HFFc6 (cell line): Measurements from ENCODE around the gene NDUFS2. TPM values are rescaled to one million over a fixed set of nuclear protein-coding genes. Genes with fewer than 3 reads are reported as not detected.

Experiments
- DNase-seq: peaks from one replicate; pipeline ENCODE4 v3.0.0-alpha.2; 2018
- H3K27ac Mint-ChIP-seq: 2 replicates; pipeline ENCODE4 v1.8.0; 2020; ENCODE audit warnings: mild to moderate bottlenecking, mixed read lengths
- H3K27me3 Mint-ChIP-seq: 2 replicates; pipeline ENCODE4 v1.8.0; 2021; ENCODE audit warnings: mild to moderate bottlenecking, moderate library complexity, mixed read lengths; ENCODE audit not compliant: insufficient read depth
- H3K36me3 Mint-ChIP-seq: 2 replicates; pipeline ENCODE4 v1.8.0; 2021; ENCODE audit warnings: low read depth, mixed read lengths
- H3K4me1 Mint-ChIP-seq: 2 replicates; pipeline ENCODE4 v1.8.0; 2020; ENCODE audit warnings: low read depth, mixed read lengths
- H3K4me3 Mint-ChIP-seq: 2 replicates; pipeline ENCODE4 v1.8.0; 2020; ENCODE audit warnings: mild to moderate bottlenecking, moderate library complexity, mixed read lengths
- H3K9me3 Mint-ChIP-seq: 2 replicates; pipeline ENCODE4 v1.8.0; 2020; ENCODE audit warnings: mild to moderate bottlenecking, mixed read lengths
- CTCF ChIP-seq: fragments of 200-600 bp; sonication (generic); IDR thresholded peaks from 2 replicates; pipeline ENCODE4 v1.5.0; 2021; ENCODE audit warnings: antibody characterized with exemption, mild to moderate bottlenecking
- total RNA-seq, 6 experiments: library from RNA; stranded (reverse); fragmentation: NEBNext Ultra II Directional; extraction: Animal tissue kit (Norgen Biotek cat#: 25700); gene quantifications; 2 replicates in 1 of 6; 3 replicates in 5 of 6; pipeline ENCODE4 v1.2.3, GENCODE V29; 2021

Gene NDUFS2
- total RNA-seq, 6 experiments from 2014 or later, result 81.5 to 90.8 (median 85.8) TPM

DNA sequence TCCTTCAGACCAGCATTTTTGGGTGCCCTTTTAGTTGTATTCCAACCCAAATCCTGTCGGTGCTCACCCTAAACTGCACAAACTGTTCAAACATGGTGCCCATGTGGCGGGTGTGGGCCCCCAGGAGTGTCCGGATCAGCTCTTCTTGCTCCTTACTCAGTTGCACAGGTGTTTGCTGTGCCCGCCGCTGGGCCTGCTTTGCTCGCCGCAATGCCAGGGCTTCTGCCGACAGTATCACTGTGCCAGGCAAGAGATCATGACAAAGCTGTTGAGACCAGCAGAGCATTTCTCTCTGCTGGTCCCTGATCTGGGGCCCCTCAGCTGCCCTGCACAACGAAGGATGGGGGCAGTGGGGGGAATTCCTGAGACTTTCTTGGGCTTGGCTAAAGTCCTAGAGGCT lies 30.9 kb downstream of the NDUFS2 start:
- H3K27me3 Mint-ChIP-seq, result peaks cover 12% of the 10 kb centered on the region
- H3K27ac Mint-ChIP-seq, result no peak overlapping the region
- no peak for TF ChIP-seq CTCF
- no peak for DNase-seq
- H3K9me3 Mint-ChIP-seq, result no peaks in the 10 kb centered on the region
- H3K4me3 Mint-ChIP-seq, result no peak overlapping the region
- peaks cover 7% of the 10 kb centered on the region for H3K4me1 Mint-ChIP-seq
- H3K36me3 Mint-ChIP-seq, result peaks cover 5% of the 10 kb centered on the region; the same call in 1 of the 2 replicates

DNA sequence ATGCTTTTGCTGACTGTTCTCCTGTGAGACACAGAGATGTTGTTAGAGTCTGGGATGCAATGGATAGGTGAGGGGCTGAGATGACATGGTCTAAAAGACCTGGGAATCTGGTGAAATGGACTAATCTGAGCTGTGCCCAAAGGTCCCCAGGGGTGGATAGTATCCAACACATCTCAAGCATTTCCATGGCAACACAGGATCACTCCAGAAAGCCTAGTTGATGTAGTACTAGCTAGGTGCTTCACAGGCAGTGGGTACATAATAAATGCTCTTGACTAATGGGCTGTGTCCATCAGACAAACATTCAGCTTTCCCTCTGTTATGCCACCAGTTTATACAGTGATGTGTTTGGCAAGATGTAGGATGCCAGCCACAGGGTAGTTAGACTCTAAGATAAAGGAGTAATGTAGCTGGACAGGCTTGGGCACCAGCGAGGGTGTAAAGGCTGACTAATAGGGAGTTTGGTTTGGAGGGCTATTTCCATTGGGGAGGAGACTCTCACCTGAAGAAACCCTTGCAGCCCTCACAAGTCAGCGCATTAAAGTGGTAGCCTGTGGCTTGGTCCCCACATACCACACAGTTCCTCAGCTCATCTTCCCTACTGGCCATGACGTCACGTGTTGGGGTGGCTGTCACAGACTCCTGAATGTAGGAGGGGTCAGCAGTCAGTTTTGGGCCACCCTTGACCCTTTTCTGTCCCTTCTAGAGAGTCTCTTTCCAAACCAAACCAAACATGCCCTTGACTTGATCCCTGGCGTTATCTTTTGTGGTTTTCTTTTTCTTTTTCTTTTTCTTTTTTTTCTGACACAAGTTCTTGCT lies 34.0 kb downstream of the NDUFS2 start:
- Mint-ChIP-seq H3K27ac (no peak overlapping the region), H3K4me1 (peaks cover 6% of the 10 kb centered on the region; the same call in 1 of the 2 replicates), H3K4me3 (no peak overlapping the region), H3K36me3 (no peaks in the 10 kb centered on the region), H3K27me3 (peaks cover 24% of the 10 kb centered on the region), H3K9me3 (no peaks in the 10 kb centered on the region)
- DNase-seq, result no peak
- no peak for TF ChIP-seq CTCF

GRCh38 chr1:161238039-161238473 lies 35.9 kb downstream of the NDUFS2 start, which contains the start of gene NR1I3:
NR1I3 (minus strand) TSS chr1:161238203; CDS start chr1:161236565, 1,638 bp downstream.
- no peak within 1 kb of the TSS for H3K4me3 Mint-ChIP-seq
- TF ChIP-seq CTCF, result no peak
- H3K9me3 Mint-ChIP-seq, result no peaks in the 10 kb centered on the region
- no peak within 1 kb of the TSS for H3K27ac Mint-ChIP-seq
- no peak for DNase-seq
- H3K4me1 Mint-ChIP-seq, result peaks cover 17% of the 10 kb centered on the region
- peaks cover 24% of the 10 kb centered on the region for H3K27me3 Mint-ChIP-seq
- no peaks in the 10 kb centered on the region for H3K36me3 Mint-ChIP-seq

- no peak for DNase-seq
These were observed 39.5 kb downstream of the NDUFS2 start for GRCh38 chr1:161241682-161242081.

DNA sequence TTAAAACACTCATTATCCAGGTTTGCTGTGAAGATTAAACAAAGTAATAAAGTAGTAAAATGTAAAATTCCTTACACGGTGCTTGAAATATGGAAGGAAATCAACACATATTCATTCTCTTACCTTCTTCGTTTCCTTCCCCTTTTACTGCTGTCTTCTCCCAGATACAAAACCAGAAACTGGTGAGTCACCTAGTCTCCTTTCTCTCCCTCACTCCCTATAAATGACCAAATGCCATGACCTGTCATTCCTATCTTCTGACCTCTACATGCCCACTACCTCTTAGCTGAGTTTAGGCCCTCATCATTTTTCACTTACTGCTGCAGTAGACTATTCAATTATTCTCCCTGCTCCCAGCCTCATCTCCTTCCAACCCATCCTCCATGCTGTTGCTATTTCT lies 40.1 kb downstream of the NDUFS2 start:
- Mint-ChIP-seq H3K9me3 (no peaks in the 10 kb centered on the region), H3K4me1 (peaks cover 17% of the 10 kb centered on the region), H3K27me3 (peaks cover 17% of the 10 kb centered on the region), H3K4me3 (no peak overlapping the region), H3K36me3 (no peaks in the 10 kb centered on the region), H3K27ac (no peak overlapping the region)
- DNase-seq, result no peak
- TF ChIP-seq CTCF, result no peak

More at GRCh38 chr1:161241682-161242081, 39.5 kb downstream of the NDUFS2 start:
- Mint-ChIP-seq H3K4me1 (peaks cover 17% of the 10 kb centered on the region), H3K9me3 (no peaks in the 10 kb centered on the region), H3K4me3 (no peak overlapping the region), H3K36me3 (no peaks in the 10 kb centered on the region), H3K27ac (no peak overlapping the region), H3K27me3 (peaks cover 20% of the 10 kb centered on the region)
- TF ChIP-seq CTCF, result no peak
